Fibroblast of mammary gland (primary cell): Measurements from ENCODE around the gene ABR.
"Not testable (repeated sequence)": the region's sequence is repeated elsewhere in the genome, so short reads cannot be mapped to it uniquely, and the experiment has no call there.

Experiments used
- DNase-seq: peaks from one replicate; pipeline ENCODE4 v3.0.0-alpha.2; 2010; ENCODE audit warnings: low read depth
- H3K4me3 ChIP-seq: 2 replicates; pipeline ENCODE4 v1.5.1; 2011; ENCODE audit warnings: low read depth, mild to moderate bottlenecking, low read length, moderate library complexity; ENCODE audit not compliant: control insufficient read depth
- TF ChIP-seq, protein P1 (sequence below): conservative IDR thresholded peaks from 2 replicates; pipeline ENCODE4 v1.5.1; 2011; ENCODE audit warnings: low read depth, low read length, inconsistent platforms; ENCODE audit not compliant: control insufficient read depth, insufficient read depth

Gene ABR

DNA sequence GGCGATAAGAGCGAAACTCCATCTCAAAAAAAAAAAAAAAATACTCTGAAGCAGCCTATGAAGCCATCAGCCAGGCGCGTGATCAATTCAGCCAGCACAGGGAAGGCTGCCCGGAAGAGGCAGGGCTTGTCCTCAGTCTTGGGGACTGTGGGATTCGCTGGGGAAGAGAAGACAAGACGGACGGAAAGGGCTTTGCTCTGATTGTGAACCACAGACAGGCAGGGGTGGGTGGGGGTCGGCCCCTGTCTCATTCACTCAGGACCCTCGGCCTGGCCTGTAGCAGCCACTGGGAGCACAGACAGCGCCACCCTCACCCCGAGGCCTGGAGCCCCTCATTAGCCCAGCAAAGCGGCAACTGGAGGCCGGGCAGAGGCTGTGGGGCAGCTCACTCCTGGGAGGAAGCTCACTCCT lies 37.2 kb downstream of the ABR start:
- TF ChIP-seq, protein P1, sequence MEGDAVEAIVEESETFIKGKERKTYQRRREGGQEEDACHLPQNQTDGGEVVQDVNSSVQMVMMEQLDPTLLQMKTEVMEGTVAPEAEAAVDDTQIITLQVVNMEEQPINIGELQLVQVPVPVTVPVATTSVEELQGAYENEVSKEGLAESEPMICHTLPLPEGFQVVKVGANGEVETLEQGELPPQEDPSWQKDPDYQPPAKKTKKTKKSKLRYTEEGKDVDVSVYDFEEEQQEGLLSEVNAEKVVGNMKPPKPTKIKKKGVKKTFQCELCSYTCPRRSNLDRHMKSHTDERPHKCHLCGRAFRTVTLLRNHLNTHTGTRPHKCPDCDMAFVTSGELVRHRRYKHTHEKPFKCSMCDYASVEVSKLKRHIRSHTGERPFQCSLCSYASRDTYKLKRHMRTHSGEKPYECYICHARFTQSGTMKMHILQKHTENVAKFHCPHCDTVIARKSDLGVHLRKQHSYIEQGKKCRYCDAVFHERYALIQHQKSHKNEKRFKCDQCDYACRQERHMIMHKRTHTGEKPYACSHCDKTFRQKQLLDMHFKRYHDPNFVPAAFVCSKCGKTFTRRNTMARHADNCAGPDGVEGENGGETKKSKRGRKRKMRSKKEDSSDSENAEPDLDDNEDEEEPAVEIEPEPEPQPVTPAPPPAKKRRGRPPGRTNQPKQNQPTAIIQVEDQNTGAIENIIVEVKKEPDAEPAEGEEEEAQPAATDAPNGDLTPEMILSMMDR = no peak
- H3K4me3 ChIP-seq = no peak overlapping the region
- DNase-seq = no peak

DNA sequence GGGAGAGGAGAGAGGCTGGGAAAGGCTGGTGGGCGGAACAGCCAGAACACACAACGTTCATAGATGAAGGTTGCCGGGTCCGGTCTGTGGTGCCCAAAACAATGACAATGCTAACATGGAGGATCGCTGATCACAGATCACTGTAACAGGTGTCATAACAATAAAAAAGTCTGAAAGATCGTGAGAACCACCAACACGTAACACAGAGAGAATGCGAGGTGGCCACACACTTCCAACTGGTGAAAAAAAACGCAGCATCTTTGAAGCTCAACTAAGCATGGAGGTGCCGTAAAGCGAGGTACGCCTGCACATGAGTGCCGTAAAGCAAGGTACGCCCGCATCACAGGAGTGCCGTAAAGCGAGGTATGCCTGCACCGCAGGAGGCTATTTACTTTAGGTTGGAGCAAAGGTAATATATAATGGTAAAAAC lies 42.3 kb downstream of the ABR start:
- no peak overlapping the region for H3K4me3 ChIP-seq
- TF ChIP-seq, protein P1 = no peak
- DNase-seq = no peak

DNA sequence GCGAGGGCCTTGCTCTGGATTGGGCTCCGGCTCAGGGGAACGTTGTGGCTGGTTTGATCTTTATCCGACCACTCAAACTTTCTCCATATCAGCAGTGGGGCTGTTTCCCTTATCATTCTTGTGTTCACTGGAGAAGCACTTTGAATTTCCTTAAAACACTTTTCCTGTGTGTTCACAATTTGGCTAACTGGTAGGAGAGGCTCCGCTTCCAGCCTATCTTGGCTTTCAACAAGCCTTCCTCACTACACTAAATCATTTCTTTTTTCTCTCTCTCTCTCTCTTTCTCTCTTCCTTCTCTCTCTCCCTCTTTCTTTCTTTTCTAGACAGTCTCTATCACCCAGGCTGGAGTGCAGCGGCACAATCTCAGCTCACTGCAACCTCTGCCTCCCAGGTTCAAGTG lies 43.0 kb downstream of the ABR start:
- H3K4me3 ChIP-seq = no peak overlapping the region
- TF ChIP-seq, protein P1 = no peak
- DNase-seq = no peak

DNA sequence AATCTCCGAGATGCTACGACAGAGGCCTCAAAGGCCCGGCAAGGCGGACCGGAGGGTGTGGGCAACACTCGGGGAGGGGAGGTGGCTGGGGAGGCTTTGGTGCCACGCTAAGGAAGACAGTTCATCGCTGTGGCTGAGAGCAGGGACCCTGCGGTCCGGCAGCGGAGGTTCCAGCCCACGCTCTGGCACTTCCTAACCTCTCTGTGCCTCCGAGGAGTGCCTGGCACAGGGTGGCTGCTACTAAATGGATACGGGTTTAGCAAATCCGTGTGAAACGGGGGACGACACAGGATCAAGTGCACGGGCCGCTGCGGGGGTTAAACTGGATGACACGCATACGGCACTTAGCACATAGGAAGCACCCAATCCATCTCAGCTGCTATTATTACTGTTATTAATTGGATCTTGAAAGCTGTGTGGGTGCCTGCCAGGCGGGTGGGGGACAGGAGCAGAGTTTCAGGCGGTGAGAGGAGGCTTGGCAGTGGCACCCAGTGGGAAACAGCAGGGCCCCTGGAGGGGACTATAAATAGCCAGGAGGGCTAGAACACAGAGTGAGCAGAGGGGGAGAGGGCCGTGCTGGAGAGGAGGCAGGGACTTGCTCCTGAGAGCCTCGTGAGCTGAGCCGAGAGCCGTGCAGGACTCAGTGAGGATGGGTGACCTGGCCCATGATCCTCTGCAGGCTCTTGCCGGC lies 45.0 kb downstream of the ABR start:
- TF ChIP-seq, protein P1 = no peak
- H3K4me3 ChIP-seq = no peak overlapping the region
- DNase-seq = no peak

DNA sequence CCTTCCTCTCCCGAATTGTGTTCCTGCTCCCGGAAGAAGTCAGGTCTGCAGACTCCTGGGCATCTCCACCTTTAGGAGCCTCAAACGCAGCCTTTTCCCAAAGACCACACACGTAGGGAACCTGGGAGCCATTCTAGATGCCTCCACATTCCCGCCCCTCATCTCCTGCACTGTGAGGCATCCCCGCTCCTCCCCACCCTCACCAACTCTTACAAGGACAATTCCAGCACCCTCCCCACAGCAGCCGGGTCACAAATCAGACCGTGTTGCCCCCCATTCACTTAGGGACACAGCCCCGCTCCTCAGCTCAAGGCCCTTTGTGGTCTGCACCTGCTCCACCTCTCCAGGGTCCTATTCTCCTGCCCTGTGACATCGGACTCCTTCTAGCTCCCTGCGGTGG lies 49.6 kb downstream of the ABR start:
- no peak overlapping the region for H3K4me3 ChIP-seq
- no peak for DNase-seq
- TF ChIP-seq, protein P1 = no peak

DNA sequence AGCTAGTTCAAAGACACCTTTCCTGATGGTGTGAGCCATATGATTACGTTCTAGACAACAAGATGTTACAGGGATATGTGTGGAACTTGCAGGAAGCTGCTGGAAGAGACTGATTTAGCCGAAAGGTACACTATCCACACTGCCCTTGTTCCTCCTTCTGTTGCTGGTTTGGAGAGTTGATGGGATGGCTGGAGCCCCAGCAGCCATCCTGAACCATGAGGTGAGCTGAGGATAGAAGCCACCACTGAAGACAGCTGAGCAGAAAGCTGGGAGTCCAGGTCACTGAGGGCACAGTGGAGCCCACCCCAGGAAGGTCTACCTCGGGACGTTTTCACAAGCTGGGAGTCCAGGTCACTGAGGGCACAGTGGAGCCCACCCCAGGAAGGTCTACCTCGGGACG lies 51.3 kb downstream of the ABR start:
- not testable (repeated sequence) for DNase-seq, H3K4me3 ChIP-seq

DNA sequence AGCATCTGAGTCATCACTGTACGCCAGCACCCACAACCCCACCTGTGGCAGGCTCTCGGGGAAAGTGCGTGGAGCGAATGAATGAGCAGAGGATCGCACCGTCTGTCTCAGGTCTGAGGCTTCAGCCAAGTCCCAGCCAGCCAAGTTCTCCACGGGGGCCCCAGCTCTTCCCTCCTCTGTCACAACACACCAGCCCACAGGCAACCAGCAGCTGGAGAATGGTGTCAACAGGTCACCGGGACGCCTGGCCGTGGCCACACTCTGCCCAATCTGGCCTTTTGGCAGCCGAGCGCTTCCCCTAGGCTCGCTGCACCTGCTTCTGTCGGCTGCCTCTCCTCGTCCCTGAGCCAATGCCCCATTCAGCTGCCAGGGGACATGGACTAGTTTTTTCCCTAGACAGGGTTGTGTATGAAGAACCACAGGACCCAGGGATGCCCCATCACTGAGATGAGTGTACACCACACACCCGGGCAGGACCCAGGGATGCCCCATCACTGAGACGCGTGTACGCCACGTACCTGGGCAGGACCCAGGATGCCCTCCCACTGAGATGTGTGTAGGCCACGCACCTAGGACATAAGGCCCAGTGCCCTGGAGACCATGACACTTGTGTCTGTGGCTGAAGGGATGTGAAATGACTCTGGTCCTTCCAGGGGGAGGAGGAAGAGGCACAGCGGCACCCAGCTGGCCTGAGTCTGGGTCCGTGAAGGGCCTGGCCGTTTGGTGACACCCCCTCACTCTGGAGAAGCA lies 52.8 kb downstream of the ABR start:
- no peak for DNase-seq
- no peak overlapping the region for H3K4me3 ChIP-seq
- TF ChIP-seq, protein P1 = no peak
